Measurements from ENCODE around the gene PRMT7. TPM values are rescaled to one million over a fixed set of nuclear protein-coding genes. Genes with fewer than 3 reads are reported as not detected.

Gene PRMT7
- total RNA-seq: 76.9 and 79.0 TPM in 2 replicates
- total RNA-seq (2013): 42.7 TPM
- 80.4 and 88.9 TPM in 2 replicates for polyA plus RNA-seq
- 45.8 and 61.3 TPM in 2 replicates for polyA minus RNA-seq

- peak within 1 kb of the TSS; percentile 83 for H3K4me2 ChIP-seq (replicated peaks; ENCODE audit: low read depth, low read length, poor library complexity, severe bottlenecking)
- no peaks in the 10 kb centered on the region for H3K9me3 Mint-ChIP-seq (ENCODE audit: insufficient read depth)
- POLR2A ChIA-PET: interaction anchor here (0.5 to 1.8 kb wide), 15 partner anchors 9 to 1564 kb away, joined by 3 to 20 read pairs (median 3); partner anchors contain the start of genes PLA2G15 and SLC7A6
- peak within 1 kb of the TSS; percentile 93 for H3K9ac ChIP-seq (ENCODE audit: low read length)
- H3K4me1 ChIP-seq (ENCODE audit: control insufficient read depth in 2 of 2, insufficient read depth in 2 of 2, low read length in 2 of 2): peaks cover 20 to 24% of the 10 kb centered on the region in 2 donors
- H3K27ac Mint-ChIP-seq: peak within 1 kb of the TSS; percentile 96
- H3K4me1 Mint-ChIP-seq: peaks cover 37% of the 10 kb centered on the region
- H3K4me3 Mint-ChIP-seq: peak within 1 kb of the TSS; percentile 98
- intact Hi-C loops (cut with micrococcal nuclease): loop anchor here (1.0 to 2.0 kb wide), 7 partner anchors 17 to 138 kb away; partner anchors contain the start of genes PLA2G15, SLC7A6 and SMPD3
- WGBS (ENCODE audit: insufficient coverage): under 1% methylated on average over 62 of the region's 62 CpGs
- peaks cover 32% of the 10 kb centered on the region for H4K20me1 ChIP-seq (ENCODE audit: control insufficient read depth, insufficient read depth, low read length, poor library complexity, severe bottlenecking)
- peaks cover 4 to 29% of the 10 kb centered on the region in 2 experiments for H3K36me3 ChIP-seq (replicated peaks in 1 of 2; ENCODE audit: control extremely low read depth in 1 of 2, control insufficient read depth in 1 of 2, extremely low read depth in 1 of 2, insufficient read depth in 2 of 2, low read length in 1 of 2)
- peaks cover 93% of the 10 kb centered on the region for H3K79me2 ChIP-seq (ENCODE audit: control insufficient read depth, insufficient read depth, low read length)
- no peaks in the 10 kb centered on the region for H3K9me3 ChIP-seq (ENCODE audit: control extremely low read depth in 1 of 3, control insufficient read depth in 2 of 3, insufficient read depth in 1 of 3, low read length in 2 of 3)
- TF ChIP-seq EZH2 (IDR thresholded peaks at IDR 0.05; ENCODE audit: borderline replicate concordance, insufficient read depth, low read depth, low read length, poor library complexity, severe bottlenecking) (no peak), CTCF (IDR thresholded peaks at IDR 0.05) (peak; percentile 36)
- H3K27ac ChIP-seq (ENCODE audit: low read length in 2 of 2): peak within 1 kb of the TSS; percentile 59 to 76
- CTCF ChIA-PET: interaction anchor here (0.6 to 10.3 kb wide), 14 partner anchors 11 to 70 kb away, joined by 3 to 185 read pairs (median 7); partner anchors contain the start of gene SLC7A6
- H2AFZ ChIP-seq (ENCODE audit: insufficient read depth, low read depth, low read length, poor library complexity, severe bottlenecking): peak within 1 kb of the TSS; percentile 91
- no peaks in the 10 kb centered on the region for H3K27me3 ChIP-seq (replicated peaks in 1 of 4; ENCODE audit: control extremely low read depth in 1 of 4, control insufficient read depth in 3 of 4, insufficient read depth in 4 of 4, low read length in 3 of 4)
- no peaks in the 10 kb centered on the region for H3K27me3 Mint-ChIP-seq
- DNase-seq (peak; percentile 94), ATAC-seq (ENCODE audit: low read depth) (peak; percentile 99)
- H3K4me3 ChIP-seq (ENCODE audit: control extremely low read depth in 1 of 5, extremely low read depth in 1 of 5, insufficient read depth in 1 of 5, low read depth in 2 of 5, low read length in 4 of 5): peak within 1 kb of the TSS; percentile 76 to 96 (median 94)
Measured at GRCh38 chr16:68310774-68311511, at the start of gene PRMT7, which contains the start of gene SLC7A6OS. PRMT7 (plus strand) TSS chr16:68311019; CDS start chr16:68315980, 4,961 bp downstream. SLC7A6OS (minus strand) TSS chr16:68310946; CDS start chr16:68310926, 20 bp downstream.
